GM12878 (cell line): ENCODE measurements around the gene PANK1. TPM values are rescaled to one million over a fixed set of nuclear protein-coding genes. Genes with fewer than 3 reads are reported as not detected.

Experiments used
- ATAC-seq: fragments of 200-7000 bp; cut with Tn5 transposase; 3 replicates; pipeline ENCODE4 v1.9.1; 2020; ENCODE audit warnings: mild to moderate bottlenecking, moderate library complexity
- BruUV-seq: library from RNA; stranded (reverse); fragments of 400-500 nt; replicated peaks from 2 replicates; lab custom pipeline; 2021; lab: Mats Ljungman, UMichigan
- CTCF ChIA-PET: fragments of 300-600 bp; sonication (Branson Sonifier 250); formaldehyde crosslinking; extraction: SDS; loops from one replicate; lab custom pipeline; 2021; ENCODE audit warnings: inconsistent platforms; lab: Yijun Ruan, JAX
- POLR2A ChIA-PET: fragments of 350-600 bp; formaldehyde crosslinking; extraction: SDS; loops from one replicate; lab custom pipeline; 2021; ENCODE audit warnings: inconsistent platforms; lab: Charles Lee
- RAD21 ChIA-PET: fragments of 300-600 bp; sonication (Branson Sonifier 250); formaldehyde crosslinking; loops from one replicate; lab custom pipeline; 2023; ENCODE audit warnings: antibody characterized with exemption; ENCODE audit not compliant: unreplicated experiment; lab: Charles Lee
- SMC1A ChIA-PET: fragments of 300-600 bp; sonication (Branson Sonifier 250); formaldehyde crosslinking; loops from one replicate; lab custom pipeline; 2023; ENCODE audit not compliant: unreplicated experiment, uncharacterized antibody; lab: Charles Lee
- DNase-seq: peaks from one replicate; pipeline ENCODE4 v3.0.0-alpha.2; 2011; ENCODE audit warnings: low read depth, low spot score
- FAIRE-seq: peaks from 3 replicates; lab custom pipeline; 2011; peaks lifted over from hg19 to GRCh38; lab: Jason Lieb, UNC
- H2AFZ ChIP-seq: 2 replicates; pipeline ENCODE4 v1.6.0; 2011; ENCODE audit warnings: low read depth, low read length, control low read depth; ENCODE audit not compliant: control insufficient read depth
- H3K27ac ChIP-seq: 2 replicates; pipeline ENCODE4 v1.5.1; 2011; ENCODE audit warnings: control low read depth; ENCODE audit not compliant: control insufficient read depth, insufficient read depth
- H3K27me3 ChIP-seq, 2 experiments: replicated peaks in 1 of 2; 2 replicates each; pipeline versions ENCODE4 v1.6.0 to v1.6.1; 2011; ENCODE audit warnings: low read length in 1 of 2; ENCODE audit not compliant: control insufficient read depth in 2 of 2, insufficient read depth in 2 of 2
- H3K36me3 ChIP-seq, 2 experiments: 2 replicates each; pipeline ENCODE4 v1.5.1; 2011; ENCODE audit warnings: low read length in 1 of 2; ENCODE audit not compliant: control insufficient read depth in 2 of 2, insufficient read depth in 2 of 2
- H3K4me1 ChIP-seq: 2 replicates; pipeline ENCODE4 v1.6.1; 2011; ENCODE audit warnings: mild to moderate bottlenecking, low read length, moderate library complexity, mixed read lengths; ENCODE audit not compliant: control insufficient read depth, insufficient read depth
- H3K4me2 ChIP-seq: 2 replicates; pipeline ENCODE4 v1.6.0; 2011; ENCODE audit warnings: control low read depth; ENCODE audit not compliant: control insufficient read depth, insufficient read depth
- H3K4me3 ChIP-seq: fragments of 200-600 bp; sonication (generic); 2 replicates; pipeline ENCODE4 v1.5.1; 2016
- H3K79me2 ChIP-seq: 2 replicates; pipeline ENCODE4 v1.6.0; 2011; ENCODE audit warnings: low read length; ENCODE audit not compliant: control insufficient read depth, insufficient read depth
- H3K9ac ChIP-seq: 2 replicates; pipeline ENCODE4 v1.8.0; 2011; ENCODE audit warnings: low read length, control low read depth, mixed read lengths; ENCODE audit not compliant: control insufficient read depth, insufficient read depth
- H3K9me3 ChIP-seq: replicated peaks from 3 replicates; pipeline ENCODE4 v1.5.1; 2011; ENCODE audit warnings: mild to moderate bottlenecking, low read length; ENCODE audit not compliant: control insufficient read depth, insufficient read depth
- H4K20me1 ChIP-seq: 2 replicates; pipeline ENCODE4 v1.6.0; 2011; ENCODE audit not compliant: control insufficient read depth, insufficient read depth
- BACH1 ChIP-seq: fragments of 450-650 bp; IDR thresholded peaks from 2 replicates; pipeline ENCODE4 v1.6.1; 2017; ENCODE audit warnings: mild to moderate bottlenecking, borderline replicate concordance
- BCL3 ChIP-seq: IDR thresholded peaks from 2 replicates; pipeline ENCODE4 v1.6.1; 2011; ENCODE audit warnings: borderline replicate concordance, low read depth, mild to moderate bottlenecking, moderate library complexity, low read length; ENCODE audit not compliant: insufficient read depth, poor library complexity, severe bottlenecking
- BRCA1 ChIP-seq: IDR thresholded peaks from 2 replicates; pipeline ENCODE4 v1.6.1; 2011; ENCODE audit warnings: low read depth, low read length, improper control_type of control experiment
- CHD4 ChIP-seq: fragments of 200-600 bp; sonication (generic); IDR thresholded peaks from 2 replicates; pipeline ENCODE4 v1.6.1; 2016; ENCODE audit warnings: mild to moderate bottlenecking
- E4F1 ChIP-seq: fragments of 450-650 bp; IDR thresholded peaks from 2 replicates; pipeline ENCODE4 v1.6.1; 2018; ENCODE audit warnings: borderline replicate concordance, mild to moderate bottlenecking; ENCODE audit not compliant: partially characterized antibody
- MTA2 ChIP-seq: fragments of 450-650 bp; IDR thresholded peaks from 2 replicates; pipeline ENCODE4 v1.6.1; 2016; ENCODE audit warnings: low read depth, mild to moderate bottlenecking, moderate library complexity
- SREBF1 ChIP-seq: IDR thresholded peaks from 2 replicates; pipeline ENCODE4 v1.6.1; 2012; ENCODE audit warnings: mild to moderate bottlenecking, low read length
- SRF ChIP-seq, 2 experiments: IDR thresholded peaks; 2 replicates each; pipeline ENCODE4 v1.6.1; 2011; ENCODE audit warnings: low read depth in 2 of 2, low read length in 2 of 2, mild to moderate bottlenecking in 1 of 2, moderate library complexity in 1 of 2
- TBL1XR1 ChIP-seq: IDR thresholded peaks from 2 replicates; pipeline ENCODE4 v1.6.1; 2012; ENCODE audit warnings: low read depth, low read length, improper control_type of control experiment
- TCF12 ChIP-seq: IDR thresholded peaks from 2 replicates; pipeline ENCODE4 v1.6.1; 2011; ENCODE audit warnings: low read depth, mild to moderate bottlenecking, low read length
- TCF7 ChIP-seq: IDR thresholded peaks from 2 replicates; pipeline ENCODE4 v1.6.1; 2014; ENCODE audit warnings: antibody characterized with exemption, borderline replicate concordance
- ZNF274 ChIP-seq: IDR thresholded peaks from one replicate; pipeline ENCODE4 v1.8.0; 2011; ENCODE audit not compliant: insufficient read length, insufficient read depth
- ZNF384 ChIP-seq: IDR thresholded peaks from 2 replicates; pipeline ENCODE4 v1.6.1; 2012; ENCODE audit warnings: low read depth, mild to moderate bottlenecking, low read length, improper control_type of control experiment, borderline replicate concordance
- WGBS: methylation state at CpG from one replicate; pipeline ENCODE4 v1.1.6; 2016; ENCODE audit warnings: low lambda C conversion rate; ENCODE audit not compliant: insufficient replicate concordance, insufficient coverage; ENCODE audit errors: missing lambda C conversion rate; 5-methylcytosine and 5-hydroxymethylcytosine counted together
- in situ Hi-C: fragments of 300-500 bp; cut with MboI; formaldehyde crosslinking; loops from 9 replicates; pipeline ENCODE4 v1.14.3; 2018; ENCODE audit warnings: mixed read lengths
- intact Hi-C: fragments of 100-400 bp; cut with micrococcal nuclease; formaldehyde crosslinking; loops from one replicate; pipeline ENCODE4 v1.14.2; 2022; ENCODE audit not compliant: unreplicated experiment
- polyA plus RNA-seq, 11 experiments: library from polyadenylated mRNA; depleted of rRNA in 4 of 11; unstranded in 6 of 11; stranded (reverse) in 5 of 11; fragments of >200 nt; fragmentation: Nextera tagmentation in 4 of 11; fragmentation: Illumina TruSeq in 1 of 11; extraction: Ambion mirVana in 4 of 11; extraction: Trizol in 1 of 11; gene quantifications; 1 replicate in 1 of 11; 2 replicates in 10 of 11; pipeline versions ENCODE4 v1.2.1 to v1.2.3, GENCODE V29; 2011 to 2016; ENCODE audit warnings: inconsistent platforms in 2 of 11, missing spikeins in 2 of 11, low read depth in 1 of 11
- total RNA-seq, 4 experiments: library from RNA; depleted of rRNA in 3 of 4; stranded (reverse); fragments of >200 nt in 3 of 4; fragmentation: Illumina TruSeq in 1 of 4; extraction: Trizol in 1 of 4; gene quantifications; 2 replicates each; pipeline versions ENCODE4 v1.2.1 to v1.2.3, GENCODE V29; 2013 to 2021

The PANK1 gene
- total and polyA plus RNA-seq, 10 of the 15 experiments (the other 5 are each of a cell fraction or from before 2014, with no cell fraction given), result 1.9 to 10.6 (median 5.8) TPM

GRCh38 chr10:89549510-89549909 is 95.5 kb downstream of the PANK1 start:
- ChIA-PET CTCF (interaction anchor here (1.4 kb wide), 1 partner anchor 332 kb away, joined by 3 read pairs; no protein-coding TSS in a partner anchor), RAD21 (no interaction called here), SMC1A (no interaction called here), POLR2A (no interaction called here)
- no peak for ATAC-seq
- Histone ChIP-seq H3K27ac (no peak overlapping the region), H3K9ac (no peak overlapping the region), H3K4me2 (no peak overlapping the region), H2AFZ (no peak overlapping the region), H3K27me3 (no peaks in the 10 kb centered on the region), H3K9me3 (no peaks in the 10 kb centered on the region; the same call in 2 of the 3 replicates), H3K79me2 (no peaks in the 10 kb centered on the region), H3K4me3 (no peak overlapping the region), H4K20me1 (no peaks in the 10 kb centered on the region), H3K36me3 (no peaks in the 10 kb centered on the region), H3K4me1 (no peaks in the 10 kb centered on the region)
- no peak for TF ChIP-seq BCL3
- no peak for TF ChIP-seq CHD4
- TF ChIP-seq MTA2, result no peak
- TF ChIP-seq ZNF274, result no peak
- TF ChIP-seq TCF7, result no peak
- TF ChIP-seq TCF12, result no peak
- no peak for TF ChIP-seq SREBF1
- DNase-seq, result no peak
- WGBS, result 0% methylated on average over 1 of the region's 1 CpG
- FAIRE-seq, result no peak
- BruUV-seq, result no TSS peak
- in situ Hi-C loops (no loop called here), intact Hi-C loops (no loop called here)

GRCh38 chr10:89548673-89549072 is 96.4 kb downstream of the PANK1 start:
- H2AFZ ChIP-seq, result no peak overlapping the region
- no TSS peak for BruUV-seq
- H4K20me1 ChIP-seq, result no peaks in the 10 kb centered on the region
- H3K27me3 ChIP-seq, result no peaks in the 10 kb centered on the region
- ChIA-PET SMC1A (no interaction called here), POLR2A (no interaction called here), RAD21 (no interaction called here), CTCF (interaction anchor here (1.4 kb wide), 1 partner anchor 331 kb away, joined by 3 read pairs; no protein-coding TSS in a partner anchor)
- DNase-seq (no peak), FAIRE-seq (no peak), ATAC-seq (no peak)
- H3K9me3 ChIP-seq, result no peaks in the 10 kb centered on the region; the same call in 2 of the 3 replicates
- no peak overlapping the region for H3K4me2 ChIP-seq
- no peaks in the 10 kb centered on the region for H3K79me2 ChIP-seq
- no peak overlapping the region for H3K9ac ChIP-seq
- WGBS, result 55% methylated on average over 6 of the region's 6 CpGs
- no peak overlapping the region for H3K27ac ChIP-seq
- no peaks in the 10 kb centered on the region for H3K36me3 ChIP-seq
- intact Hi-C loops, result no loop called here
- no peaks in the 10 kb centered on the region for H3K4me1 ChIP-seq
- in situ Hi-C loops, result no loop called here
- H3K4me3 ChIP-seq, result no peak overlapping the region
- no peak for TF ChIP-seq TBL1XR1
- TF ChIP-seq BACH1, result no peak
- TF ChIP-seq BRCA1, result no peak
- no peak for TF ChIP-seq SRF (IDR thresholded peaks at IDR 0.05; ENCODE audit: low read depth in 2 of 2, low read length in 2 of 2)
- TF ChIP-seq E4F1, result no peak
- TF ChIP-seq ZNF384, result no peak
